Adipocyte (in vitro differentiated cells): ENCODE measurements around the gene ATG16L2.
"Not testable (repeated sequence)": the region's sequence is repeated elsewhere in the genome, so short reads cannot be mapped to it uniquely, and the experiment has no call there.

Experiments
- DNase-seq: peaks from one replicate; pipeline ENCODE4 v3.0.0-alpha.2; 2015; ENCODE audit warnings: low read depth
- H3K27me3 ChIP-seq: replicated peaks from 2 replicates; pipeline ENCODE4 v1.7.0; 2013; ENCODE audit warnings: mild to moderate bottlenecking, low read length, moderate library complexity; ENCODE audit not compliant: control insufficient read depth, insufficient read depth
- H3K36me3 ChIP-seq: 2 replicates; pipeline ENCODE4 v1.7.0; 2013; ENCODE audit warnings: low read length, mild to moderate bottlenecking, moderate library complexity; ENCODE audit not compliant: control insufficient read depth, insufficient read depth, severe bottlenecking
- H3K4me1 ChIP-seq: 2 replicates; pipeline ENCODE4 v1.7.0; 2013; ENCODE audit warnings: mild to moderate bottlenecking, low read length, moderate library complexity; ENCODE audit not compliant: control insufficient read depth, insufficient read depth
- H3K4me3 ChIP-seq: 2 replicates; pipeline ENCODE4 v1.7.0; 2013; ENCODE audit warnings: mild to moderate bottlenecking, low read length, moderate library complexity
- H3K9ac ChIP-seq: 2 replicates; pipeline ENCODE4 v1.7.0; 2013; ENCODE audit warnings: mild to moderate bottlenecking, low read length, moderate library complexity
- H3K9me3 ChIP-seq: 2 replicates; pipeline ENCODE4 v1.7.0; 2013; ENCODE audit warnings: mild to moderate bottlenecking, low read length, moderate library complexity; ENCODE audit not compliant: control insufficient read depth

Gene ATG16L2

GRCh38 chr11:72841397-72841796, 27.2 kb downstream of the ATG16L2 start:
- no peak for DNase-seq
- no peak overlapping the region for H3K4me3 ChIP-seq
- peaks cover 12% of the 10 kb centered on the region for H3K4me1 ChIP-seq
- H3K27me3 ChIP-seq: no peaks in the 10 kb centered on the region
- no peaks in the 10 kb centered on the region for H3K9me3 ChIP-seq
- no peak overlapping the region for H3K9ac ChIP-seq
- peaks cover 27% of the 10 kb centered on the region for H3K36me3 ChIP-seq

GRCh38 chr11:72842126-72842525, 27.9 kb downstream of the ATG16L2 start:
- Histone ChIP-seq H3K27me3 (no peaks in the 10 kb centered on the region), H3K36me3 (peaks cover 27% of the 10 kb centered on the region), H3K4me3 (no peak overlapping the region), H3K9ac (no peak overlapping the region), H3K9me3 (no peaks in the 10 kb centered on the region), H3K4me1 (peaks cover 12% of the 10 kb centered on the region)
- no peak for DNase-seq

- Histone ChIP-seq H3K9me3 (no peaks in the 10 kb centered on the region), H3K36me3 (peaks cover 20% of the 10 kb centered on the region), H3K4me3 (no peak overlapping the region), H3K27me3 (no peaks in the 10 kb centered on the region), H3K4me1 (peaks cover 12% of the 10 kb centered on the region), H3K9ac (no peak overlapping the region)
- no peak for DNase-seq
Measured at GRCh38 chr11:72842653-72843330, 28.6 kb downstream of the ATG16L2 start.

- no peaks in the 10 kb centered on the region for H3K9me3 ChIP-seq
- no peaks in the 10 kb centered on the region for H3K27me3 ChIP-seq
- H3K4me1 ChIP-seq: peaks cover 12% of the 10 kb centered on the region
- peak; percentile 88 for DNase-seq
- peaks cover 18% of the 10 kb centered on the region for H3K36me3 ChIP-seq
- no peak overlapping the region for H3K4me3 ChIP-seq
- no peak overlapping the region for H3K9ac ChIP-seq
Measured at GRCh38 chr11:72844356-72844755, 30.1 kb downstream of the ATG16L2 start.

- H3K4me1 ChIP-seq: no peaks in the 10 kb centered on the region
- no peak overlapping the region for H3K4me3 ChIP-seq
- no peaks in the 10 kb centered on the region for H3K27me3 ChIP-seq
- H3K36me3 ChIP-seq: no peaks in the 10 kb centered on the region
- no peak overlapping the region for H3K9ac ChIP-seq
- no peaks in the 10 kb centered on the region for H3K9me3 ChIP-seq
- peak; percentile 52 for DNase-seq
Measured at GRCh38 chr11:72848846-72849466, 34.7 kb downstream of the ATG16L2 start.

GRCh38 chr11:72850832-72851231, 36.6 kb downstream of the ATG16L2 start:
- Histone ChIP-seq H3K4me1 (peaks cover under 1% of the 10 kb centered on the region), H3K27me3 (no peaks in the 10 kb centered on the region), H3K9ac (no peak overlapping the region), H3K36me3 (no peaks in the 10 kb centered on the region), H3K9me3 (no peaks in the 10 kb centered on the region), H3K4me3 (no peak overlapping the region)
- no peak for DNase-seq

- no peak overlapping the region for H3K4me3 ChIP-seq
- no peaks in the 10 kb centered on the region for H3K36me3 ChIP-seq
- H3K9ac ChIP-seq: no peak overlapping the region
- no peaks in the 10 kb centered on the region for H3K9me3 ChIP-seq
- peaks cover 10% of the 10 kb centered on the region for H3K4me1 ChIP-seq
- H3K27me3 ChIP-seq: no peaks in the 10 kb centered on the region
- DNase-seq: no peak
Measured at GRCh38 chr11:72851726-72852125, 37.5 kb downstream of the ATG16L2 start.

- Histone ChIP-seq H3K4me3 (peak overlapping the region; percentile 30), H3K36me3 (no peaks in the 10 kb centered on the region), H3K27me3 (no peaks in the 10 kb centered on the region), H3K9me3 (no peaks in the 10 kb centered on the region), H3K9ac (no peak overlapping the region), H3K4me1 (peaks cover 19% of the 10 kb centered on the region)
- DNase-seq: no peak
Measured at GRCh38 chr11:72856065-72856464, 41.9 kb downstream of the ATG16L2 start.

- Histone ChIP-seq H3K9me3 (no peaks in the 10 kb centered on the region), H3K4me3 (peak overlapping the region; percentile 30), H3K9ac (no peak overlapping the region), H3K4me1 (peaks cover 19% of the 10 kb centered on the region), H3K27me3 (no peaks in the 10 kb centered on the region), H3K36me3 (no peaks in the 10 kb centered on the region)
- peak; percentile 70 for DNase-seq
Measured at GRCh38 chr11:72856551-72857345, 42.5 kb downstream of the ATG16L2 start.

- H3K36me3 ChIP-seq, H3K4me3 ChIP-seq, H3K27me3 ChIP-seq, H3K9me3 ChIP-seq, DNase-seq, H3K9ac ChIP-seq: not testable (repeated sequence)
- peaks cover 19% of the 10 kb centered on the region for H3K4me1 ChIP-seq
Measured at GRCh38 chr11:72858267-72858666, 44.1 kb downstream of the ATG16L2 start.

GRCh38 chr11:72859126-72859525, 44.9 kb downstream of the ATG16L2 start:
- no peak for DNase-seq
- Histone ChIP-seq H3K9ac (no peak overlapping the region), H3K27me3 (no peaks in the 10 kb centered on the region), H3K36me3 (no peaks in the 10 kb centered on the region), H3K4me3 (no peak overlapping the region), H3K9me3 (no peaks in the 10 kb centered on the region), H3K4me1 (peaks cover 19% of the 10 kb centered on the region)
